RWPE2 (cell line): ENCODE measurements around the gene CCDC169.

Experiments
- ATAC-seq: fragments of 200-7000 bp; cut with Tn5 transposase; 3 replicates; pipeline ENCODE4 v1.9.1; 2021; ENCODE audit warnings: low read depth
- DNase-seq: peaks from one replicate; pipeline ENCODE4 v3.0.0-alpha.2; 2020; ENCODE audit warnings: low spot score
- H3K27ac ChIP-seq: fragments of 450-650 bp; 2 replicates; pipeline ENCODE4 v1.5.1; 2017; ENCODE audit warnings: mild to moderate bottlenecking; ENCODE audit not compliant: poor library complexity, severe bottlenecking
- H3K27me3 ChIP-seq: fragments of 250-450 bp; sonication (Bioruptor Pico); 2 replicates; pipeline ENCODE4 v1.5.1; 2021; ENCODE audit warnings: mild to moderate bottlenecking, moderate library complexity; ENCODE audit not compliant: insufficient read depth, poor library complexity, severe bottlenecking
- H3K36me3 ChIP-seq: fragments of 250-450 bp; sonication (Bioruptor Pico); 2 replicates; pipeline ENCODE4 v1.5.1; 2020; ENCODE audit warnings: low read depth, mild to moderate bottlenecking, moderate library complexity
- H3K4me1 ChIP-seq: fragments of 250-450 bp; sonication (Bioruptor Pico); 2 replicates; pipeline ENCODE4 v1.5.1; 2021; ENCODE audit warnings: mild to moderate bottlenecking, moderate library complexity; ENCODE audit not compliant: insufficient read depth, poor library complexity, severe bottlenecking
- H3K4me3 ChIP-seq: fragments of 250-450 bp; sonication (Bioruptor Pico); 2 replicates; pipeline ENCODE4 v1.5.1; 2021; ENCODE audit warnings: mild to moderate bottlenecking, moderate library complexity; ENCODE audit not compliant: severe bottlenecking
- H3K9me3 ChIP-seq: fragments of 250-450 bp; sonication (Bioruptor Pico); 2 replicates; pipeline ENCODE4 v1.5.1; 2021; ENCODE audit warnings: mild to moderate bottlenecking, moderate library complexity; ENCODE audit not compliant: severe bottlenecking
- CTCF ChIP-seq: fragments of 450-650 bp; IDR thresholded peaks from one replicate; pipeline ENCODE4 v1.5.1; 2017; ENCODE audit warnings: mild to moderate bottlenecking, moderate library complexity; ENCODE audit not compliant: poor library complexity, severe bottlenecking

The CCDC169 gene

GRCh38 chr13:36259361-36260137, 38.1 kb downstream of the CCDC169 start:
- no peak overlapping the region for H3K27ac ChIP-seq
- ATAC-seq (no peak), DNase-seq (no peak)
- H3K27me3 ChIP-seq, result no peaks in the 10 kb centered on the region
- no peaks in the 10 kb centered on the region for H3K36me3 ChIP-seq
- H3K9me3 ChIP-seq, result no peaks in the 10 kb centered on the region
- H3K4me1 ChIP-seq, result no peaks in the 10 kb centered on the region
- no peak for TF ChIP-seq CTCF
- H3K4me3 ChIP-seq, result no peak overlapping the region

GRCh38 chr13:36258831-36259230, 38.8 kb downstream of the CCDC169 start:
- no peak for DNase-seq
- H3K9me3 ChIP-seq, result no peaks in the 10 kb centered on the region
- TF ChIP-seq CTCF, result no peak

GRCh38 chr13:36251526-36251925, 46.1 kb downstream of the CCDC169 start:
- no peaks in the 10 kb centered on the region for H3K36me3 ChIP-seq
- no peak overlapping the region for H3K27ac ChIP-seq
- no peak overlapping the region for H3K4me3 ChIP-seq
- no peak for ATAC-seq
- DNase-seq, result no peak
- H3K27me3 ChIP-seq, result no peaks in the 10 kb centered on the region
- peaks cover 2% of the 10 kb centered on the region for H3K9me3 ChIP-seq
- no peak for TF ChIP-seq CTCF
- no peaks in the 10 kb centered on the region for H3K4me1 ChIP-seq

More at GRCh38 chr13:36258831-36259230, 38.8 kb downstream of the CCDC169 start:
- Histone ChIP-seq H3K4me3 (no peak overlapping the region), H3K27me3 (no peaks in the 10 kb centered on the region), H3K36me3 (no peaks in the 10 kb centered on the region), H3K27ac (no peak overlapping the region), H3K4me1 (no peaks in the 10 kb centered on the region)
- ATAC-seq, result no peak

- H3K27me3 ChIP-seq, result no peaks in the 10 kb centered on the region
- H3K9me3 ChIP-seq, result peaks cover 2% of the 10 kb centered on the region
- no peak overlapping the region for H3K4me3 ChIP-seq
- DNase-seq (no peak), ATAC-seq (no peak)
- H3K36me3 ChIP-seq, result no peaks in the 10 kb centered on the region
- TF ChIP-seq CTCF, result no peak
- no peaks in the 10 kb centered on the region for H3K4me1 ChIP-seq
- no peak overlapping the region for H3K27ac ChIP-seq
Observed at GRCh38 chr13:36251017-36251416, 46.6 kb downstream of the CCDC169 start.

- no peak for ATAC-seq
- H3K36me3 ChIP-seq, result no peaks in the 10 kb centered on the region
- TF ChIP-seq CTCF, result no peak
- H3K4me3 ChIP-seq, result no peak overlapping the region
- no peak overlapping the region for H3K27ac ChIP-seq
- H3K4me1 ChIP-seq, result no peaks in the 10 kb centered on the region
- DNase-seq, result no peak
- H3K9me3 ChIP-seq, result peaks cover 2% of the 10 kb centered on the region
- H3K27me3 ChIP-seq, result no peaks in the 10 kb centered on the region
Observed at GRCh38 chr13:36248700-36249099, 48.9 kb downstream of the CCDC169 start.
